Endometrial microvascular endothelial cells (primary cell): ENCODE results near the gene TSC22D2. TPM values are rescaled to one million over a fixed set of nuclear protein-coding genes. Genes with fewer than 3 reads are reported as not detected.

Source experiments
- in situ Hi-C: cut with HindIII; loops from 2 replicates; pipeline ENCODE4 v1.10.0; 2017; ENCODE audit warnings: low sequenced_read_pairs, low pct_unique_long_range_greater_than_20kb; ENCODE audit errors: inconsistent ontology term
- total RNA-seq: library from RNA; depleted of rRNA; stranded (reverse); fragments of >200 nt; gene quantifications from one replicate; pipeline ENCODE4 v1.2.3, GENCODE V29; 2015; ENCODE audit errors: inconsistent ontology term

TSC22D2 gene
- total RNA-seq, 1 donor from 2014 or later: 14.8 TPM

- in situ Hi-C loops: no loop called here
These were observed 28.6 kb upstream of the TSC22D2 start for GRCh38 chr3:150379469-150379868.

- in situ Hi-C loops: no loop called here
These were observed 23.5 kb upstream of the TSC22D2 start for GRCh38 chr3:150384296-150385212.

- in situ Hi-C loops: no loop called here
These were observed 22.5 kb upstream of the TSC22D2 start for GRCh38 chr3:150385296-150386242.

GRCh38 chr3:150388498-150389418 lies 19.3 kb upstream of the TSC22D2 start:
- in situ Hi-C loops: no loop called here

- in situ Hi-C loops: no loop called here
These were observed 18.0 kb upstream of the TSC22D2 start for GRCh38 chr3:150390087-150390486.

GRCh38 chr3:150391161-150391560 lies 16.9 kb upstream of the TSC22D2 start:
- in situ Hi-C loops: no loop called here

GRCh38 chr3:150393745-150394144 lies 14.4 kb upstream of the TSC22D2 start:
- in situ Hi-C loops: no loop called here

GRCh38 chr3:150394606-150395005 lies 13.5 kb upstream of the TSC22D2 start:
- in situ Hi-C loops: no loop called here

- in situ Hi-C loops: no loop called here
These were observed 11.6 kb upstream of the TSC22D2 start for GRCh38 chr3:150396491-150396890.

- in situ Hi-C loops: no loop called here
These were observed 11.0 kb upstream of the TSC22D2 start for GRCh38 chr3:150396956-150397550.

- in situ Hi-C loops: no loop called here
These were observed 9.0 kb upstream of the TSC22D2 start for GRCh38 chr3:150399060-150399459.

GRCh38 chr3:150401285-150401684 lies 6.8 kb upstream of the TSC22D2 start:
- in situ Hi-C loops: no loop called here

GRCh38 chr3:150402217-150402616 lies 5.9 kb upstream of the TSC22D2 start:
- in situ Hi-C loops: no loop called here

- in situ Hi-C loops: no loop called here
These were observed 4.1 kb upstream of the TSC22D2 start for GRCh38 chr3:150404023-150404422.

- in situ Hi-C loops: loop anchor here (5.0 kb wide), 1 partner anchor 180 kb away; no protein-coding TSS in a partner anchor
These were observed 869 bp upstream of the TSC22D2 start for GRCh38 chr3:150407051-150407807.

GRCh38 chr3:150407808-150408220 lies 284 bp upstream of the TSC22D2 start:
- in situ Hi-C loops: loop anchor here (5.0 kb wide), 1 partner anchor 181 kb away; no protein-coding TSS in a partner anchor

GRCh38 chr3:150409125-150409511 lies 1.0 kb downstream of the TSC22D2 start:
- in situ Hi-C loops: loop anchor here (5.0 kb wide), 1 partner anchor 182 kb away; no protein-coding TSS in a partner anchor
